Measurements from ENCODE around the gene BLOC1S3.

Gene BLOC1S3

DNA sequence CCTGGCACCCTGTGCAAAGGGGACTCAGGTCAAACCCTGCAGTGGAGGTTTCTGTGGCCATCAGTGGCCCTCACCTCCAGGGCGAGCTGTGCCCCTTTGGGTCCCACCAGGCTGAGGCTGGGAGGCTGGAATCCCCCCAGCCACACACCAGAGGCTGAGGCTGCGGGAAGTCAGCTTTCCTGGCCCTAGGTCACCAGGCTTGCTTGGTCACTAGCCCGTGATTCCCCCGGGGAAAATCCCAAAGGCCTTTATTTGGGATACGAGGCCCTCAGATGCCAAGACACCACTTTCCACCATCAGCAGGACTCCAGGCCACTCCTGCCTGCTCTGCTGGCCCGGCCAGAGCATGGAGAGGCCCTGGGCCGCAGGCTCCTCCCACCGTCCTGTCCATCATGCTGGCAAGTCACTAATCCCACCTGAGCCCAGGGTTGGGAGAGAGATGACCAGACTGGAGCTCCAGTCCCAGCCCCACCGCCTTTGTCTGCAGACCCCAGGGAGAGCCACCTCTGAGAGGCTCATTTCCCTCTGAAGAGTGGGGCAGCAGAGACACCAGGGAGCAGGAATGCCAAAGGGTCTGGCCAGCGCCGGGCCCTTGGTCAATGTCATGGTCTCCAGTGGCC lies 22.5 kb upstream of the BLOC1S3 start:
- TF ChIP-seq PPARA (CRISPR knock-in tag; IDR thresholded peaks at IDR 0.05; ENCODE audit: borderline replicate concordance) = no peak
- TF ChIP-seq, protein P1, sequence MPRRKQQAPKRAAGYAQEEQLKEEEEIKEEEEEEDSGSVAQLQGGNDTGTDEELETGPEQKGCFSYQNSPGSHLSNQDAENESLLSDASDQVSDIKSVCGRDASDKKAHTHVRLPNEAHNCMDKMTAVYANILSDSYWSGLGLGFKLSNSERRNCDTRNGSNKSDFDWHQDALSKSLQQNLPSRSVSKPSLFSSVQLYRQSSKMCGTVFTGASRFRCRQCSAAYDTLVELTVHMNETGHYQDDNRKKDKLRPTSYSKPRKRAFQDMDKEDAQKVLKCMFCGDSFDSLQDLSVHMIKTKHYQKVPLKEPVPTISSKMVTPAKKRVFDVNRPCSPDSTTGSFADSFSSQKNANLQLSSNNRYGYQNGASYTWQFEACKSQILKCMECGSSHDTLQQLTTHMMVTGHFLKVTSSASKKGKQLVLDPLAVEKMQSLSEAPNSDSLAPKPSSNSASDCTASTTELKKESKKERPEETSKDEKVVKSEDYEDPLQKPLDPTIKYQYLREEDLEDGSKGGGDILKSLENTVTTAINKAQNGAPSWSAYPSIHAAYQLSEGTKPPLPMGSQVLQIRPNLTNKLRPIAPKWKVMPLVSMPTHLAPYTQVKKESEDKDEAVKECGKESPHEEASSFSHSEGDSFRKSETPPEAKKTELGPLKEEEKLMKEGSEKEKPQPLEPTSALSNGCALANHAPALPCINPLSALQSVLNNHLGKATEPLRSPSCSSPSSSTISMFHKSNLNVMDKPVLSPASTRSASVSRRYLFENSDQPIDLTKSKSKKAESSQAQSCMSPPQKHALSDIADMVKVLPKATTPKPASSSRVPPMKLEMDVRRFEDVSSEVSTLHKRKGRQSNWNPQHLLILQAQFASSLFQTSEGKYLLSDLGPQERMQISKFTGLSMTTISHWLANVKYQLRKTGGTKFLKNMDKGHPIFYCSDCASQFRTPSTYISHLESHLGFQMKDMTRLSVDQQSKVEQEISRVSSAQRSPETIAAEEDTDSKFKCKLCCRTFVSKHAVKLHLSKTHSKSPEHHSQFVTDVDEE (CRISPR knock-in tag; IDR thresholded peaks at IDR 0.05) = no peak
- no peak for ATAC-seq

DNA sequence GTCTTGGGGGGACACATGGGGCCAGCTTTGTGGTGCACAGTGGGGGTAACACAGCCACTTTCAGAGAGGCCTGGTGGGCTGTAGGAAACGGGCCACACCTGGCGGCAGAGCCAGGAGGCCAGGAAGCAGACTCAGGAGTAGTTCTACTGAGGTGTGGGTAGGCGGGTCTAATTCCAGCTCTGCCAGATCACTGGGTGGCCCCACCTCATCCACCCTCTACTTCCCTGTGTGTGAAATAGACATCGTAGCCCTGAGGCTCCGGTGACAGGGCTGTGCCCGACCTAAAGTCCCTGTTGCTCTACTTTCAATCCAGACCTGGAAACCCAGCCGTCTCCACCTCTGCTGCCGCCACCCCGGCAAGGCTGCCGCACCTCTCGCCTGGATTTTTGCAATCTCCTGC lies 21.8 kb upstream of the BLOC1S3 start:
- ATAC-seq = no peak
- TF ChIP-seq SNAI2 (CRISPR knock-in tag; IDR thresholded peaks at IDR 0.05) (no peak), ESRRG (CRISPR knock-in tag; IDR thresholded peaks at IDR 0.05) (no peak), GLIS3 (CRISPR knock-in tag; IDR thresholded peaks at IDR 0.05) (no peak), TOX (CRISPR knock-in tag; IDR thresholded peaks at IDR 0.05; ENCODE audit: borderline replicate concordance) (no peak), ZC3H10 (CRISPR knock-in tag; IDR thresholded peaks at IDR 0.05) (no peak), TCF4 (CRISPR knock-in tag; IDR thresholded peaks at IDR 0.05; ENCODE audit: borderline replicate concordance) (no peak), ZFP3 (CRISPR knock-in tag; IDR thresholded peaks at IDR 0.05) (no peak), ZNF8 (CRISPR knock-in tag; IDR thresholded peaks at IDR 0.05) (no peak), RARB (CRISPR knock-in tag; IDR thresholded peaks at IDR 0.05) (no peak)

- ATAC-seq = no peak
- TF ChIP-seq ZNF70 (CRISPR knock-in tag; IDR thresholded peaks at IDR 0.05) = no peak
Observed at GRCh38 chr19:45158503-45159209, 19.9 kb upstream of the BLOC1S3 start.

DNA sequence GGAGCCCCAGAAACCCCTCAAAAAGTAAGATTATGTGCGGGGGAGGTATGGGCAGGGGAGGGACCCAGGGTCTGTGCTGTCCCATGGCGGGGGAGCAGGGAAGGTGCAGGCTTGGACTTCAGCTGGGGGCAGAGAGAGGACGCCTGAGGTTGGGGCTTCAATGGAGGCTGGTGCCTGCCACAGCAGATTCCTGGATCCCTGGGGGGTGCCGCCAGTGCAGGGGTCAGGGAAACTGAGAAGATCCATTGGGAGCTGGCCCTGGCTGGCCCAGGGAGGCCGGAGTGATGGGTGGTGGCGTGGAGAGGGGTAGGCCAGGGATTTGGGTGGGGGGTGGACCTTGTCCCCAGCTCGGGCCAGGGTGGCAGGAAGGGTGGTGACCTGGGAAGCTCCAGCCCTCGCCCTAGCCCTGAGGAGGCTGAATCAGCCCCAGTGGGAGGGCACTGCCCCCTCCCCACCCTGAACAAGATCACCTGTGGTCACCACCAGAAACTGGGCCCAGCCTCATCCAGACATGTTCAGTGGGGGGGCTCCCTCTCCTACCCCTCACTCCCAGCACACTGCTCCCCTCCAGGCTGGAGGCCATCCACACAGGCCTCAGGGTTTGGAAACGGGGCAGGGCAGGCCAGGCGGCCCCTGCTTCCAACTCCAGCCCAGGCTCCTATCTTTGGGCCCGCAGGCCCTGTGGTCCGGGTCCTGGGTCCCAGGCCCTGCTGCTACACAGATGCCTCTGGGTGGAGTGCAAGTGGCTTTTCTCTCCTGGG lies 19.2 kb upstream of the BLOC1S3 start:
- ATAC-seq = no peak
- no peak for TF ChIP-seq ZFP3 (CRISPR knock-in tag; IDR thresholded peaks at IDR 0.05)
- no peak for TF ChIP-seq ZNF565 (CRISPR knock-in tag; conservative IDR thresholded peaks at IDR 0.05; ENCODE audit: low read depth)
- TF ChIP-seq ARNTL (CRISPR knock-in tag; IDR thresholded peaks at IDR 0.05; ENCODE audit: borderline replicate concordance, low read depth) = no peak
- no peak for TF ChIP-seq BACH2 (CRISPR knock-in tag; IDR thresholded peaks at IDR 0.05; ENCODE audit: borderline replicate concordance)
- no peak for TF ChIP-seq ZNF8 (CRISPR knock-in tag; IDR thresholded peaks at IDR 0.05)
- TF ChIP-seq OSR1 (CRISPR knock-in tag; IDR thresholded peaks at IDR 0.05) = no peak
- TF ChIP-seq CSDC2 (CRISPR knock-in tag; IDR thresholded peaks at IDR 0.05) = no peak
- TF ChIP-seq ZC3H10 (CRISPR knock-in tag; IDR thresholded peaks at IDR 0.05) = no peak
- TF ChIP-seq PATZ1 (CRISPR knock-in tag; IDR thresholded peaks at IDR 0.05; ENCODE audit: borderline replicate concordance) = no peak
- TF ChIP-seq CREB5 (CRISPR knock-in tag; IDR thresholded peaks at IDR 0.05; ENCODE audit: low read depth) = no peak
- TF ChIP-seq ZFP30 (CRISPR knock-in tag; IDR thresholded peaks at IDR 0.05) = no peak
- no peak for TF ChIP-seq SNAI2 (CRISPR knock-in tag; IDR thresholded peaks at IDR 0.05)
- TF ChIP-seq, protein P2, sequence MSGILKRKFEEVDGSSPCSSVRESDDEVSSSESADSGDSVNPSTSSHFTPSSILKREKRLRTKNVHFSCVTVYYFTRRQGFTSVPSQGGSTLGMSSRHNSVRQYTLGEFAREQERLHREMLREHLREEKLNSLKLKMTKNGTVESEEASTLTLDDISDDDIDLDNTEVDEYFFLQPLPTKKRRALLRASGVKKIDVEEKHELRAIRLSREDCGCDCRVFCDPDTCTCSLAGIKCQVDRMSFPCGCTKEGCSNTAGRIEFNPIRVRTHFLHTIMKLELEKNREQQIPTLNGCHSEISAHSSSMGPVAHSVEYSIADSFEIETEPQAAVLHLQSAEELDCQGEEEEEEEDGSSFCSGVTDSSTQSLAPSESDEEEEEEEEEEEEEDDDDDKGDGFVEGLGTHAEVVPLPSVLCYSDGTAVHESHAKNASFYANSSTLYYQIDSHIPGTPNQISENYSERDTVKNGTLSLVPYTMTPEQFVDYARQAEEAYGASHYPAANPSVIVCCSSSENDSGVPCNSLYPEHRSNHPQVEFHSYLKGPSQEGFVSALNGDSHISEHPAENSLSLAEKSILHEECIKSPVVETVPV (CRISPR knock-in tag; IDR thresholded peaks at IDR 0.05) = no peak
- no peak for TF ChIP-seq RARB (CRISPR knock-in tag; IDR thresholded peaks at IDR 0.05)
- TF ChIP-seq ESRRG (CRISPR knock-in tag; IDR thresholded peaks at IDR 0.05) = no peak
- no peak for TF ChIP-seq TCF4 (CRISPR knock-in tag; IDR thresholded peaks at IDR 0.05; ENCODE audit: borderline replicate concordance)
- TF ChIP-seq ZNF70 (CRISPR knock-in tag; IDR thresholded peaks at IDR 0.05) = no peak
